Peyer's patch (tissue), 4 donors: ENCODE results near the gene TUBG2. TPM values are rescaled to one million over a fixed set of nuclear protein-coding genes. Genes with fewer than 3 reads are reported as not detected.
"Not testable (repeated sequence)": the region's sequence is repeated elsewhere in the genome, so short reads cannot be mapped to it uniquely, and the experiment has no call there.

Experiments
- DNase-seq, 3 donors: peaks; one replicate each; pipeline ENCODE4 v3.0.0-alpha.2; 2017 to 2019
- H3K27ac ChIP-seq, 4 donors: fragments of 200-600 bp; sonication (generic); one replicate each; pipeline ENCODE4 v1.5.1; 2016 to 2019
- H3K27me3 ChIP-seq, 2 donors: fragments of 200-600 bp; sonication (generic); one replicate each; pipeline ENCODE4 v1.5.1; 2019
- H3K36me3 ChIP-seq, 3 donors: fragments of 200-600 bp; sonication (generic); one replicate each; pipeline ENCODE4 v1.5.1; 2016 to 2019
- H3K4me1 ChIP-seq, 4 donors: fragments of 200-600 bp; sonication (generic); one replicate each; pipeline ENCODE4 v1.5.1; 2016 to 2019
- H3K4me3 ChIP-seq, 4 donors: fragments of 200-600 bp; sonication (generic); 1 replicate in 3 of 4; 2 replicates in 1 of 4; pipeline ENCODE4 v1.5.1; 2016 to 2019; ENCODE audit warnings: mild to moderate bottlenecking in 1 of 4
- H3K9me3 ChIP-seq, 4 donors: fragments of 200-600 bp; sonication (generic); one replicate each; pipeline ENCODE4 v1.5.1; 2016 to 2019; ENCODE audit warnings: mild to moderate bottlenecking in 1 of 4
- POLR2A ChIP-seq, 2 donors: fragments of 450-650 bp; IDR thresholded peaks; one replicate each; pipeline ENCODE4 v1.5.1; 2017; ENCODE audit warnings: antibody characterized with exemption in 2 of 2, mild to moderate bottlenecking in 2 of 2, moderate library complexity in 2 of 2
- total RNA-seq, 4 donors: library from RNA; depleted of rRNA; stranded (reverse); fragments of >200 nt; gene quantifications; one replicate each; pipeline ENCODE4 v1.1.0, GENCODE V29; 2016
- TF ChIP-seq, protein P1 (sequence below), 6 experiments: fragments of 450-650 bp in 4 of 6; fragments of 200-600 bp in 2 of 6; sonication (generic) in 1 of 6; IDR thresholded peaks; one replicate each; pipeline ENCODE4 v1.5.1; 2017 to 2019; ENCODE audit warnings: antibody characterized with exemption in 6 of 6, mild to moderate bottlenecking in 3 of 6, moderate library complexity in 1 of 6

TUBG2 gene
- total RNA-seq: 10 to 100 TPM in 3 of 4 donors, 1 to 10 TPM in 1; 5.6 to 79.2 (median 16.6) TPM

DNA sequence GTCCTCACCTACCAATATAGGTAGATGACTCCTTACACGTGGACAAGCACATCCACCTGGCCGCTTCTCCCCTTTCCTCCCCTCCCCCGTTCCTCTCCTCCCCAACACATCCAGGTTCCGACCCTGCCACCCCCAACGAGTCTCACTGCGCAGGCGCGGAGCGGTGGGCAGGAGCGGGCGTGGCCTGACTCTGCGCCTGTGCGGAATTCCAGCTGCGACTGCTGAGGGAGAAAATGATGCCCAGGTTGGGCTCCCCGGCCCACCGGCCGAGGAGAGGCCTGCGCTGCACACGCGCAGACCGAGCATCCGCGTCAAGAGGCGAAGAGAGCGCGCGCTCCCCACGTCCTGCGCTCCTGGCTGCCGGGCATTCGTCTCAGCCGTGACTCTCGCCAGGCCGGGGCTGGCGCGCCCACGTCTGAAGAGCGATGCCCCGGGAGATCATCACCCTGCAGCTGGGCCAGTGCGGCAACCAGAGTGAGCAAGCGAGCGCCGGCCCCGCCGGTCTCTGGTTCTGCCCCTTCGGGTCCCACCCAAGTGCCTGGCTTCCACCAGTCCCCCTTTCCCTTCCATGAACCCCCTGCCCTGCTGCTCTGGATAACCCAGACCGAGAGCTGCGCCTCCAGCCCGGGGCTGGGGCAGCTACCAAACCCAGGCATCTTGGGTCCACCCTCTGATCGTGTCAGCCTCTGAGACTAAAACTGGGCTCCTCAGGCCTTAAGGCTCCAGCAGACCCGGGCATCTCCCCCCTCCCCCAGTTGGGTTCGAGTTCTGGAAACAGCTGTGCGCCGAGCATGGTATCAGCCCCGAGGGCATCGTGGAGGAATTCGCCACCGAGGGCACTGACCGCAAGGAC lies at the start of gene TUBG2:
TUBG2 (plus strand) TSS at position 206 of the 853 bp plus-strand sequence; CDS start at position 426, 220 bp downstream.
- TF ChIP-seq, protein P1, sequence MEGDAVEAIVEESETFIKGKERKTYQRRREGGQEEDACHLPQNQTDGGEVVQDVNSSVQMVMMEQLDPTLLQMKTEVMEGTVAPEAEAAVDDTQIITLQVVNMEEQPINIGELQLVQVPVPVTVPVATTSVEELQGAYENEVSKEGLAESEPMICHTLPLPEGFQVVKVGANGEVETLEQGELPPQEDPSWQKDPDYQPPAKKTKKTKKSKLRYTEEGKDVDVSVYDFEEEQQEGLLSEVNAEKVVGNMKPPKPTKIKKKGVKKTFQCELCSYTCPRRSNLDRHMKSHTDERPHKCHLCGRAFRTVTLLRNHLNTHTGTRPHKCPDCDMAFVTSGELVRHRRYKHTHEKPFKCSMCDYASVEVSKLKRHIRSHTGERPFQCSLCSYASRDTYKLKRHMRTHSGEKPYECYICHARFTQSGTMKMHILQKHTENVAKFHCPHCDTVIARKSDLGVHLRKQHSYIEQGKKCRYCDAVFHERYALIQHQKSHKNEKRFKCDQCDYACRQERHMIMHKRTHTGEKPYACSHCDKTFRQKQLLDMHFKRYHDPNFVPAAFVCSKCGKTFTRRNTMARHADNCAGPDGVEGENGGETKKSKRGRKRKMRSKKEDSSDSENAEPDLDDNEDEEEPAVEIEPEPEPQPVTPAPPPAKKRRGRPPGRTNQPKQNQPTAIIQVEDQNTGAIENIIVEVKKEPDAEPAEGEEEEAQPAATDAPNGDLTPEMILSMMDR (IDR thresholded peaks at IDR 0.05): peak in 2 of 6 experiments; percentile 3 to 17
- TF ChIP-seq POLR2A (IDR thresholded peaks at IDR 0.05): peak in 1 of 2 donors; percentile 14
- Histone ChIP-seq H3K4me3 (peak within 1 kb of the TSS; percentile 43 to 68 (median 60)), H3K4me1 (peaks cover 0 to 28% (median 4%) of the 10 kb centered on the region in 4 donors), H3K27me3 (no peaks in the 10 kb centered on the region), H3K9me3 (no peaks in the 10 kb centered on the region), H3K36me3 (no peaks in the 10 kb centered on the region), H3K27ac (peak within 1 kb of the TSS; percentile 44 to 70 (median 66))
- peak; percentile 73 to 88 (median 78) for DNase-seq

DNA sequence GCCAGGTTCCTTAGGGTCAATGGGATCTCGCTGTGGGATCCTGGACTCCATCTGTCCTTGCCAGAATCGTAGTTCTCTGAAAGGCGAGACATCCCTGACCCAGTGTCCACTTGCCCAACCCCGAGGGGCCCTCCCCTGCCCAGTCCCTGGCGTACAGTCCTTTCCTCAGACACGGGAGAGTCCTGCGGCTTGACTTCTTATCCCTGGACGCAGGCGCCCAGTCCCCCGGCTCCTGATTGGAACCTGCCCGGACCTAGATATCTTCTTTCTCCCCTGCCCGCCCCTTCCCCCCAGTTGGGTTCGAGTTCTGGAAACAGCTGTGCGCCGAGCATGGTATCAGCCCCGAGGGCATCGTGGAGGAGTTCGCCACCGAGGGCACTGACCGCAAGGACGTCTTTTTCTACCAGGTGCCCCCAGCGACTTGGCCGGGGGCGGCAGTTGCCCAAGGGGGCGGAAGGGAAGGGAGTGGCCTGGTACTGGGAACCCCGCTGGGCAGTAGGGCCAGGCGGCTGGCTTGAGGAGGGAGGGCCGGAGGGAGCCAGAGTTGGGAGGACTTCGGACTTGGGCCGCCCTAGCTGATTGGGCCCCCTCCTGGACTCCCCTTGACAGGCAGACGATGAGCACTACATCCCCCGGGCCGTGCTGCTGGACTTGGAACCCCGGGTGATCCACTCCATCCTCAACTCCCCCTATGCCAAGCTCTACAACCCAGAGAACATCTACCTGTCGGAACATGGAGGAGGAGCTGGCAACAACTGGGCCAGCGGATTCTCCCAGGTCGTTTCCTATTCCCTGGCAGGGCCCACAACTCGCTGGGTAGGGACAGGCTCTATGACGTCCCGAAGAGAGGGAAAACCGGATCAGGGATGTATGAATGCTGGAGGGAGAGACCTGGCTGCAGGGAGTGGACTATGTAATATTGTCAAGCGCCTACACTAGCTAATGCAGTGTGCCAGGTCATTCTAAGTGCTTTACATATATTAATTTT lies 49.0 kb upstream of the TUBG2 start:
- not testable (repeated sequence) for H3K27me3 ChIP-seq, H3K9me3 ChIP-seq
- Histone ChIP-seq H3K36me3 (peaks cover 0 to 25% (median 0%) of the 10 kb centered on the region in 3 donors), H3K27ac (peak overlapping the region; percentile 64 to 98 (median 84)), H3K4me3 (peak overlapping the region; percentile 68 to 95 (median 93)), H3K4me1 (peaks cover 0 to 32% (median 12%) of the 10 kb centered on the region in 4 donors)
- DNase-seq: peak in 1 of 3 donors; percentile 24

DNA sequence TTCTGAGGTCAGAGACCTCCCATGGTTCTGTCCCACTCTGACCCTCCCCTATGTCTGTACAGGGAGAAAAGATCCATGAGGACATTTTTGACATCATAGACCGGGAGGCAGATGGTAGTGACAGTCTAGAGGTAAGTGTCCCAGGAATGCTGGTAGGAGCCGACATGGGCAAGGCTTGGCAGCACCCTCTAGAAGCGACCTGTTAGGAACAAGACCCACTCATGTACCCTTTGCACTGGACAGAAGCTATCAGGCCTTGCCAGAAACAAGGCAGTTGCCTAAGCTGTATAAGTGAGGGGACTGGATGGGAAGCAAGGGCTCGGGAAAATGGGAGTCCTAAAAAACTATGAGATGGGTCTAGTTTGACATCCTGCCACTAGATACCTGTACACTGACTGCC lies 47.1 kb upstream of the TUBG2 start:
- no peaks in the 10 kb centered on the region for H3K27me3 ChIP-seq
- no peak overlapping the region for H3K27ac ChIP-seq
- H3K36me3 ChIP-seq: peaks cover 0 to 34% (median 0%) of the 10 kb centered on the region in 3 donors
- no peak for DNase-seq
- no peak overlapping the region for H3K4me3 ChIP-seq
- peaks cover 0 to 19% (median 3%) of the 10 kb centered on the region in 4 donors for H3K4me1 ChIP-seq
- TF ChIP-seq POLR2A (IDR thresholded peaks at IDR 0.05): no peak
- TF ChIP-seq, protein P1 (IDR thresholded peaks at IDR 0.05): no peak
- no peaks in the 10 kb centered on the region for H3K9me3 ChIP-seq

DNA sequence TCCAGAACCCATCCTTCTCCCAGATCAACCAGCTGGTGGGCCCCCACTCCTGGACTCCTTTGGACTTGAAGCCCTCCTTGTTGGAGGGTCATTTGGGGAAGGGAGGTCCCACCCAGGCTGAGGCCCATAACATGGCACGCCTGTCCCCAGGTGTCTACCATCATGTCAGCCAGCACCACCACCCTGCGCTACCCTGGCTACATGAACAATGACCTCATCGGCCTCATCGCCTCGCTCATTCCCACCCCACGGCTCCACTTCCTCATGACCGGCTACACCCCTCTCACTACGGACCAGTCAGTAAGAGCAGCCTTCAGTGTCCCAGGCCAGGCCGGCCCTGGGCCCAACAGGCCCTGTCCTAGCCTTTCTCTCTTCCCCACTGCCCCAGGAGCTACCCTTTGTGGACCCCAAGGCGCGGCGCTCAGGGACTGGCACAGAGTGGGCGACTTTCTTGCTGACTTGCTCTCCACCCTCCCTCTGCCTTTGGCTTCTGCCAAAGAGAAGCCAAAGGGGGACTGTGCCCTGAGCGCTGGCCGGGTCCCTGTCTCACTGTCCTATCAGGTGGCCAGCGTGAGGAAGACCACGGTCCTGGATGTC lies 45.3 kb upstream of the TUBG2 start:
- DNase-seq: no peak
- H3K36me3 ChIP-seq: peaks cover 0 to 34% (median 0%) of the 10 kb centered on the region in 3 donors
- peaks cover 0 to 16% (median 0%) of the 10 kb centered on the region in 4 donors for H3K4me1 ChIP-seq
- H3K27me3 ChIP-seq: no peaks in the 10 kb centered on the region
- TF ChIP-seq POLR2A (IDR thresholded peaks at IDR 0.05): no peak
- TF ChIP-seq, protein P1 (IDR thresholded peaks at IDR 0.05): no peak
- no peaks in the 10 kb centered on the region for H3K9me3 ChIP-seq
- H3K27ac ChIP-seq: no peak overlapping the region
- H3K4me3 ChIP-seq: no peak overlapping the region

DNA sequence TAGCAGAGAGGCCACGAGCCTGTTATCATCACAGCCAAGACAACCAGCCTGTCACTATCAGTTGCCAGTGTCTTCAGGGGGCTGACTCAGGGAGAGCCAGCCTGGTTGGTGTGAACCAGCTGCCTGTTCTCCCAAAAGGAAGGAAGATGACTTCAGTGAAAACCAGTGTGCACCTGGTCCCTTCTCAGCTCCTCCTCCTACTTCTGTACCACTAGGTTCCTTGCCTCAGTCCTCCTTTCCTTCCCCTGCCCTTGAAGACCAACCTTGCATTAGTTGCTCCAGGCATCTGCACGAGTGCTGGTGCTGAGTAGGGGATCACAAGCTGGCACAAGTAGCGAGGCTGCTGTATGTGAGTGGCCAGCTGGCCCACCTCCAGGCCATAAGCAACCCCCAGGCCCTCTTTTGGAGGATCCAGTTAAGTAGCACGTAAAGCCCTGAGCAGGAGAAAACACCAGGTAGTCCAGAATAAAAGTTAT lies 41.1 kb upstream of the TUBG2 start:
- DNase-seq: no peak
- peaks cover 0 to 13% (median 0%) of the 10 kb centered on the region in 4 donors for H3K4me1 ChIP-seq
- H3K27me3 ChIP-seq: no peaks in the 10 kb centered on the region
- peak overlapping the region in 1 of 4 donors; percentile 2 for H3K27ac ChIP-seq
- peaks cover 0 to 29% (median 0%) of the 10 kb centered on the region in 3 donors for H3K36me3 ChIP-seq
- TF ChIP-seq POLR2A (IDR thresholded peaks at IDR 0.05): no peak
- TF ChIP-seq, protein P1 (IDR thresholded peaks at IDR 0.05): no peak
- no peak overlapping the region for H3K4me3 ChIP-seq
- no peaks in the 10 kb centered on the region for H3K9me3 ChIP-seq
